Astrocyte (in vitro differentiated cells and primary cell): ENCODE results near the gene FUOM. TPM values are rescaled to one million over a fixed set of nuclear protein-coding genes. Genes with fewer than 3 reads are reported as not detected.
A peak's percentile ranks its signal among the peaks of the same experiment; 100 is the strongest.
"Not testable (repeated sequence)": the region's sequence is repeated elsewhere in the genome, so short reads cannot be mapped to it uniquely, and the experiment has no call there.

Experiments
- DNase-seq: peaks from one replicate; pipeline ENCODE4 v3.0.0-alpha.2; 2010; ENCODE audit warnings: low read depth
- FAIRE-seq: peaks from 2 replicates; lab custom pipeline; 2011; peaks lifted over from hg19 to GRCh38; lab: Jason Lieb, UNC
- H2AFZ ChIP-seq: 2 replicates; pipeline ENCODE4 v1.6.0; 2012; ENCODE audit warnings: low read depth, low read length, inconsistent platforms
- H3K27ac ChIP-seq: 2 replicates; pipeline ENCODE4 v1.5.1; 2011; ENCODE audit warnings: low read depth, low read length, inconsistent platforms
- H3K27me3 ChIP-seq: 2 replicates; pipeline ENCODE4 v1.6.0; 2011; ENCODE audit warnings: low read length, inconsistent platforms; ENCODE audit not compliant: insufficient read depth
- H3K36me3 ChIP-seq: 2 replicates; pipeline ENCODE4 v1.5.1; 2011; ENCODE audit warnings: low read length, inconsistent platforms; ENCODE audit not compliant: insufficient read depth
- H3K4me1 ChIP-seq: 2 replicates; pipeline ENCODE4 v1.5.1; 2011; ENCODE audit warnings: low read length, inconsistent platforms; ENCODE audit not compliant: insufficient read depth
- H3K4me2 ChIP-seq: 2 replicates; pipeline ENCODE4 v1.6.0; 2012; ENCODE audit warnings: low read length, inconsistent platforms
- H3K4me3 ChIP-seq: 2 replicates; pipeline ENCODE4 v1.5.1; 2011; ENCODE audit warnings: low read depth, mild to moderate bottlenecking, low read length, inconsistent platforms; ENCODE audit not compliant: insufficient read depth
- H3K79me2 ChIP-seq: 2 replicates; pipeline ENCODE4 v1.6.0; 2012; ENCODE audit warnings: mild to moderate bottlenecking, low read length, inconsistent platforms; ENCODE audit not compliant: insufficient read depth
- H3K9ac ChIP-seq: 2 replicates; pipeline ENCODE4 v1.6.0; 2012; ENCODE audit warnings: mild to moderate bottlenecking, low read length, inconsistent platforms
- H3K9me3 ChIP-seq: 2 replicates; pipeline ENCODE4 v1.5.1; 2012; ENCODE audit warnings: low read depth, mild to moderate bottlenecking, low read length, inconsistent platforms; ENCODE audit not compliant: insufficient read depth
- H4K20me1 ChIP-seq: 2 replicates; pipeline ENCODE4 v1.6.0; 2012; ENCODE audit warnings: low read length, inconsistent platforms; ENCODE audit not compliant: insufficient read depth
- H3K27ac Mint-ChIP-seq: one replicate; pipeline ENCODE4 v1.8.0; 2021; ENCODE audit warnings: mild to moderate bottlenecking, mixed read lengths; ENCODE audit not compliant: unreplicated experiment
- H3K27me3 Mint-ChIP-seq: one replicate; pipeline ENCODE4 v1.8.0; 2021; ENCODE audit warnings: low read depth, mixed read lengths; ENCODE audit not compliant: unreplicated experiment
- H3K36me3 Mint-ChIP-seq: one replicate; pipeline ENCODE4 v1.8.0; 2021; ENCODE audit warnings: low read depth, mixed read lengths; ENCODE audit not compliant: unreplicated experiment
- H3K4me1 Mint-ChIP-seq: one replicate; pipeline ENCODE4 v1.8.0; 2021; ENCODE audit warnings: low read depth, mixed read lengths; ENCODE audit not compliant: unreplicated experiment
- H3K4me3 Mint-ChIP-seq: one replicate; pipeline ENCODE4 v1.8.0; 2021; ENCODE audit warnings: mild to moderate bottlenecking, moderate library complexity, mixed read lengths; ENCODE audit not compliant: unreplicated experiment
- H3K9me3 Mint-ChIP-seq: one replicate; pipeline ENCODE4 v1.8.0; 2021; ENCODE audit warnings: mild to moderate bottlenecking, mixed read lengths; ENCODE audit not compliant: unreplicated experiment
- EZH2 ChIP-seq: IDR thresholded peaks from 2 replicates; pipeline ENCODE4 v1.6.1; 2012; ENCODE audit warnings: mild to moderate bottlenecking, low read length, inconsistent platforms; ENCODE audit not compliant: insufficient read depth
- total RNA-seq: library from RNA; stranded (reverse); gene quantifications from 2 replicates; pipeline ENCODE4 v1.2.1, GENCODE V29; 2021
- TF ChIP-seq, protein P1 (sequence below): IDR thresholded peaks from 2 replicates; pipeline ENCODE4 v1.5.1; 2011; ENCODE audit warnings: low read depth, mild to moderate bottlenecking, inconsistent platforms, low read length, moderate library complexity; ENCODE audit not compliant: insufficient read depth

Gene FUOM
- total RNA-seq, 1 donor from 2014 or later: 28.8 TPM

DNA sequence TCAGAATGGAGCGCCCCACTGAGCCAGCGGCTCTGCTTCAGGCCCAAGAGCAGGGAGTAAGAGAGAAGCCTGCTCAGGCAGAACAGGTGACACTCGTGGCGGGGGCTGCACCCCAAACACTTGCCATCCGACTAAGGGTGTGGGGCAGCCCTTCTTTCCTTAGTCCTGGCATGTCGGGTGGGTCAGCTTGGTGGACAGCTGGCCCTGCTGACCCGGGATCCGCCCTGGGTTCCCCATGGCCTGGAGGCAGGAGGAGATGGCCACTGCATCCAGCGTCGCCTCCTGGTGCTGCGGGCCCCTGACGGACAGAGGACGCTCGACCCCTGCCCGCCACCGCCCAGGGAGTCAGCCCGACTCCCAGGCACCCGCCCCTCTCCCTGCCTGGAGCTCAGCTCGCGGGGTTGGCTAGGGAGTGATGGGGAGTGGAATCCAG, 20.0 kb upstream of the FUOM start:
- TF ChIP-seq, protein P1, sequence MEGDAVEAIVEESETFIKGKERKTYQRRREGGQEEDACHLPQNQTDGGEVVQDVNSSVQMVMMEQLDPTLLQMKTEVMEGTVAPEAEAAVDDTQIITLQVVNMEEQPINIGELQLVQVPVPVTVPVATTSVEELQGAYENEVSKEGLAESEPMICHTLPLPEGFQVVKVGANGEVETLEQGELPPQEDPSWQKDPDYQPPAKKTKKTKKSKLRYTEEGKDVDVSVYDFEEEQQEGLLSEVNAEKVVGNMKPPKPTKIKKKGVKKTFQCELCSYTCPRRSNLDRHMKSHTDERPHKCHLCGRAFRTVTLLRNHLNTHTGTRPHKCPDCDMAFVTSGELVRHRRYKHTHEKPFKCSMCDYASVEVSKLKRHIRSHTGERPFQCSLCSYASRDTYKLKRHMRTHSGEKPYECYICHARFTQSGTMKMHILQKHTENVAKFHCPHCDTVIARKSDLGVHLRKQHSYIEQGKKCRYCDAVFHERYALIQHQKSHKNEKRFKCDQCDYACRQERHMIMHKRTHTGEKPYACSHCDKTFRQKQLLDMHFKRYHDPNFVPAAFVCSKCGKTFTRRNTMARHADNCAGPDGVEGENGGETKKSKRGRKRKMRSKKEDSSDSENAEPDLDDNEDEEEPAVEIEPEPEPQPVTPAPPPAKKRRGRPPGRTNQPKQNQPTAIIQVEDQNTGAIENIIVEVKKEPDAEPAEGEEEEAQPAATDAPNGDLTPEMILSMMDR: no peak
- TF ChIP-seq EZH2: no peak
- H3K36me3 Mint-ChIP-seq: no peaks in the 10 kb centered on the region
- DNase-seq (no peak), FAIRE-seq (no peak)
- H3K9me3 Mint-ChIP-seq: peaks cover 2% of the 10 kb centered on the region
- Histone ChIP-seq H3K9me3 (no peaks in the 10 kb centered on the region), H3K79me2 (no peaks in the 10 kb centered on the region), H4K20me1 (no peaks in the 10 kb centered on the region), H3K9ac (peak overlapping the region; percentile 68), H3K27me3 (no peaks in the 10 kb centered on the region), H3K4me1 (peaks cover 7% of the 10 kb centered on the region), H3K4me3 (peak overlapping the region; percentile 78), H3K36me3 (no peaks in the 10 kb centered on the region), H2AFZ (peak overlapping the region; percentile 96), H3K4me2 (peak overlapping the region; percentile 99), H3K27ac (no peak overlapping the region)
- H3K27ac Mint-ChIP-seq: no peak overlapping the region
- H3K27me3 Mint-ChIP-seq: peaks cover 14% of the 10 kb centered on the region
- peak overlapping the region; percentile 85 for H3K4me3 Mint-ChIP-seq
- H3K4me1 Mint-ChIP-seq: peaks cover 2% of the 10 kb centered on the region

DNA sequence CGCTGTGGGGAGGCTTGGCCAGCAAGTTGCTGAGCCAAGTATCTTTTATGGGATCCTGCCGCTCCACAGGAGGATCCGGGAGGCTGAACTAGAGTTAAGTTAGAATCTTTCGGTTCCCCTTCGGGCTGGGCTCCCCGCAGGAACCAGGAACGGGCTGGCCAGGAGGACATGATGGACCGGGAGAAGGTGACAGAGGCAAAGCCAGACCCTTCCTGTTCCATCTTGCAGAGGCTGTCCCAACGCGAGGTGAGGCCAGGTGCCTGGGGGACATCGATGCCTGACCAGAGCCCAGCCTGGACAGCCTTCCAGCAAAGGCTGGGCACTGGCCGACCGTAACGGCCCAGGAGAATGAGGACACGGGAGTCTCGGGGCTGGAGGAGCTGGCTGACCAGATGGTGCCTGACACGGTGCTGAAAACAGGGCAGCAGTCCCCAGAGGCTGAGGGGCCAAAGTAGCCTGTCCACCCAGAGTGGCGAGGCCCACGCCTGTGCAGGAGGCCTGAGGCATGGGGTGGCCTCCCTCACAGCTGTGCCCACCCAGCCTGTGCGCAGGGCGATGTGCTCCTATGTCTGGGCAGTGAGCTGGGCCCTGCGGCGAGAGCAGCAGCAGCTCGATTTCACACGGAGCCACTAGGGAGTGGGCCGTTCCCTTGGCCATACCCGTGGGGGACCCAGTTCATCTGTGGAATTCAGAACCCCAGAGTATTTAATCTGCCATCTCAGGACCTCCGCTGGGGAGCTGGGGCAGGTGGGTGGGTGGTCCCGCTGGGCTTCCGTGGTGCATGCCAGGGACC, 19.4 kb upstream of the FUOM start:
- peaks cover 14% of the 10 kb centered on the region for H3K27me3 Mint-ChIP-seq
- no peak for DNase-seq
- H3K9me3 Mint-ChIP-seq: peaks cover 2% of the 10 kb centered on the region
- Histone ChIP-seq H3K27ac (no peak overlapping the region), H3K4me1 (peaks cover 7% of the 10 kb centered on the region), H3K79me2 (peaks cover 2% of the 10 kb centered on the region), H3K9me3 (no peaks in the 10 kb centered on the region), H3K36me3 (no peaks in the 10 kb centered on the region), H3K4me3 (no peak overlapping the region), H3K9ac (no peak overlapping the region), H2AFZ (no peak overlapping the region), H3K4me2 (peak overlapping the region; percentile 99), H4K20me1 (peaks cover 1% of the 10 kb centered on the region), H3K27me3 (no peaks in the 10 kb centered on the region)
- H3K4me1 Mint-ChIP-seq: peaks cover 2% of the 10 kb centered on the region
- H3K4me3 Mint-ChIP-seq: peak overlapping the region; percentile 54
- FAIRE-seq: no peak
- H3K27ac Mint-ChIP-seq: no peak overlapping the region
- TF ChIP-seq, protein P1: no peak
- TF ChIP-seq EZH2: no peak
- no peaks in the 10 kb centered on the region for H3K36me3 Mint-ChIP-seq

DNA sequence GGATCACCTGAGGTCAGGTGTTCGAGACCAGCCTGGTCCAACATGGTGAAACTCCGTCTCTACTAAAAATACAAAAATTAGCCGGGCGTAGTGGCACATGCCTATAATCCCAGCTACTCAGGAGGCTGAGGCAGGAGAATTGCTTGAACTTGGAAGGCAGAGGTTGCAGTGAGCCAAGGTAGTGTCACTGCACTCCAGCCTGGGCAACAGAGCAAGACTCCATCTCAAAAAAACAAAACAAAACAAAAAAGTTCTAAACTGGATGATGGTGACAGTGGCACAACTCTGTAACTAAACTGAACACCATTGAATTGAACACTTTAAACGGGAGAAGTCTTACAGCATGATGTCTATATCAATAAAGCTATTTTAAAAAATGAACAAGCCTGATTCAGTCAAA, 18.4 kb upstream of the FUOM start:
- H3K4me3 Mint-ChIP-seq, FAIRE-seq, H3K36me3 Mint-ChIP-seq: not testable (repeated sequence)

More for the DNA sequence above, 18.4 kb upstream of the FUOM start:
- H2AFZ ChIP-seq, H3K79me2 ChIP-seq, H3K4me3 ChIP-seq, H3K27me3 ChIP-seq, H3K27ac ChIP-seq, H3K9ac ChIP-seq, H3K27ac Mint-ChIP-seq, H3K4me1 Mint-ChIP-seq, H3K4me1 ChIP-seq, H3K36me3 ChIP-seq, H3K4me2 ChIP-seq, H3K9me3 Mint-ChIP-seq, H3K9me3 ChIP-seq, H4K20me1 ChIP-seq, DNase-seq: not testable (repeated sequence)
- peaks cover 14% of the 10 kb centered on the region for H3K27me3 Mint-ChIP-seq
